GOT3 (cell line): ENCODE results near the gene ARHGEF26.

Experiments
- DNase-seq: peaks from one replicate; lab custom pipeline; 2025; ENCODE audit warnings: mixed read lengths; lab: John Stamatoyannopoulos, UW

The ARHGEF26 gene

GRCh38 chr3:154119951-154120350 is 1.2 kb upstream of the ARHGEF26 start:
- DNase-seq = no peak

DNA sequence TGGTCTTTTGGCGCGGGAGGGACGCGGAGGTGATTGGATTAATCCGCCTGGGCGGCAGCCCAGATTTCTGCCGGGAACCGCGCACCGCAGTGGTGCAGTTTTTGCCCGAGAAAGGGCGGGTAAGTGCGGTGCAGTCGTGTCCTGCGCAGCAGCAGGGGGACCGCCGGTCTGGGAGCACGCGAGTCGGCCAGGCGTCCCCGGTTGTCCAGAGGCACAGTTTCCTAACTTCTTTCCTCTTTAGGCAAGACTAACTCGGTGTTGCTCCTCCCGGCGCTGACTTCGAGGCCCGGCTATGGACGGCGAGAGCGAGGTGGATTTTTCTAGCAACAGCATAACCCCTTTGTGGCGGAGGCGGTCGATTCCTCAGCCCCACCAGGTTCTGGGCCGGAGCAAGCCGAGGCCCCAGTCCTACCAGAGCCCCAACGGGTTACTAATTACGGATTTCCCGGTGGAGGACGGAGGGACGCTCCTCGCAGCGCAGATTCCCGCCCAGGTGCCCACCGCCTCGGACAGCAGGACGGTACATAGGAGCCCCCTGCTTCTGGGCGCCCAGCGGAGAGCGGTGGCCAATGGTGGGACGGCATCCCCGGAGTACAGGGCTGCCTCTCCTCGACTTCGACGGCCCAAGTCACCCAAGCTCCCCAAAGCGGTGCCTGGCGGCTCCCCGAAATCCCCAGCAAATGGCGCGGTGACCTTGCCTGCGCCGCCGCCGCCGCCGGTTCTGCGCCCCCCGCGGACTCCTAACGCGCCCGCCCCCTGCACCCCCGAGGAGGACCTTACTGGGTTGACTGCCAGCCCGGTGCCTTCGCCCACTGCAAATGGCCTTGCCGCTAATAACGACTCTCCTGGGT is 736 bp downstream of the ARHGEF26 start:
- DNase-seq = no peak

DNA sequence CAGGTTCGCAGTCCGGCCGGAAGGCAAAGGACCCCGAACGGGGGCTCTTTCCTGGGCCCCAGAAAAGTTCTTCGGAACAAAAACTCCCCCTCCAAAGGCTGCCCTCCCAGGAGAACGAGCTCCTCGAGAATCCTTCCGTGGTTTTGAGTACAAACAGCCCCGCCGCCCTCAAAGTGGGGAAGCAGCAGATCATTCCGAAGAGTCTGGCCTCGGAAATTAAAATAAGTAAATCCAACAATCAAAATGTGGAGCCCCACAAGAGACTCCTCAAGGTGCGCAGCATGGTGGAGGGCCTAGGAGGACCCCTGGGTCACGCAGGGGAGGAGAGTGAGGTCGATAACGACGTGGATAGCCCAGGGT is 1.3 kb downstream of the ARHGEF26 start:
- no peak for DNase-seq

- no peak for DNase-seq
Measured at GRCh38 chr3:154122912-154123559, 1.8 kb downstream of the ARHGEF26 start.

DNA sequence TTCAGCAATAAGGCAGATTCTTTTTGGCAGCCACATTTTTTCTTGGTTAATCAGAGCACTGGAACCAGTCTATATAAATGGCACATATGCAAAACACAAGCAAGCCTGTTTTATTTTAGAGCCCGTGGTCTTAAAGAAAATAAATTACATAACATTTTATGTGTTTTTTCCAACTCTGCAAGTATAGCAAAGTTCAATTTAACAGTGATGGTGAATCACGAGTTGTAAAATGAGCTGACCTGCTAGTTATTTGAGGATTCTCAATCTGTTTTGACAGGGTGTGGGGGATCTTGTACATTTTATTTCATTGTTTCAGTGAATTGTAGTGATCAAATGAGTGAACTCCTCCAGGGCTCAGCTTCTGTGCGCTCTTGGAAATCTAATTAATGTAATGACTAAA is 2.7 kb downstream of the ARHGEF26 start:
- DNase-seq = no peak

- DNase-seq = no peak
Measured at GRCh38 chr3:154125378-154126030, 4.3 kb downstream of the ARHGEF26 start.

DNA sequence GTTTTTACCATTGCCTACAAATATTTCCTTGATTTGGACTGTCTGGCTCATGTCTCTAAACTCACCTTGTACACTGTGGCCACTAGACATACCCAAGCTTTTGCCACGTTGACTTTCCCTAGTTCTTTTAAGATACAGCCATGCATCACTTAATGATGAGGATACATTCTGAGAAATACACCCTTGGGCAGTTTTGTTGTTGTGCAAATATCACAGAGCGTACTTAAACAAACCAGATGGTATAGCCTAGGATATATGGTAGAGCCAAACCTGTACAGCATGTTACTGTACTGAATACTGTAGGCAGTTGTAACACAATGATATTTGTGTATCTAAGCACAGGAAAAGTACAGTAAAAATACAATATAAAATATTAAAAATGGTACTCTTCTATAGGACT is 5.5 kb downstream of the ARHGEF26 start:
- no peak for DNase-seq

DNA sequence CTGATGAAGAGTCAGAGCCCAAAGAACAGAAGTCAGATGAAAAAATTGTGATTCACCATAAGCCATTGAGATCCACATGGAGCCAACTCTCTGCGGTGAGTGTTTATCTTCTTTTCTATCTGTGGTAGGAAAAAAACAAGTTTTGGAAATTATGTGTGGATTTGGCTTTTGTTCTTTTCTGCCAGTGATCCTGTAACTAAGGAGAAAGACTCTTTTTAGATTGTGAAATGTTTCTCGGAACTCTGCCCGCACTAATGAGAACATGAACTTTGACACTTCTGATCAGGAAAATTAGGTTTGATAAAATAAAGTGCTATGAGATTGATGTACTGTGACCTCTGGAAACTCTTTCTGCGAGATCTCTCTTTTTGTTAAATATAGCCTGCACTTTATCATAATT is 8.4 kb downstream of the ARHGEF26 start:
- no peak for DNase-seq

DNA sequence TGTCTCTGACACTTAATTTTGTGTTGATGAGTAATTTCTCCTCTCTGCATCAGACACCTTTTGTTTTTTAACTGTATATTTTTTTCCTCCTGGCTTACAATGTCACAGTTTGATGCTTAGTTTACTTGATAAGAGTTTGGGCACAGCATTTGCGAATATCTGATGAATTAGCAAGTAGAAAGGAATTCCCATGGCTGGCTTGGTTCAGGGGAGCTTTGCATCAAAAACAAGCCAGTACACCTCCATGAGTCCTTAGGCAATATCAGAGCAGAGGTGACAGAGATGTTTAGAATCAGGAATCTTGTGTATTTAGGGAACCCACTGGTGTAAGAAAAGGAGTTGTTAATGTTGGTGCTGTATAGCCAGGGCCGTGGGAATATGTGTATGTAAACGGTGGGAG is 9.3 kb downstream of the ARHGEF26 start:
- no peak for DNase-seq

DNA sequence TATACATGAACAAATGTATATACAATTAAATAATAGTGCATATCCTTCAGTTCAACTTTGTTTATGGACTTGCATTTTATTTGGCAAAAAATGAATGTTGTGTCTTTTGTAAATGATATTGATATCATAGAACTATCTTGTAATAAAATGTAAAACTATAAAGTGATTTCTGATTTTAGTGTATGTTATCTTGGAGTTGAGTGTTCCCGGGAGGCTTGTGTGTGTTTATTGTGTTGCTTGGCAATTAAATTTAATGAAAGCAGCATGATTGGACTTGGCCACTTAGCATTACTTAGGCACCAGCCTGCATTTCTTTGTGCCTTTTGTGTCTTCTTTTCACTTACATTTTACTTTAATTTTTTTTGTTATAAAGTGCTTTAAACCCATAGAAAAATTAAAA is 10.6 kb downstream of the ARHGEF26 start:
- no peak for DNase-seq

GRCh38 chr3:154132777-154133375 is 11.7 kb downstream of the ARHGEF26 start:
- no peak for DNase-seq

DNA sequence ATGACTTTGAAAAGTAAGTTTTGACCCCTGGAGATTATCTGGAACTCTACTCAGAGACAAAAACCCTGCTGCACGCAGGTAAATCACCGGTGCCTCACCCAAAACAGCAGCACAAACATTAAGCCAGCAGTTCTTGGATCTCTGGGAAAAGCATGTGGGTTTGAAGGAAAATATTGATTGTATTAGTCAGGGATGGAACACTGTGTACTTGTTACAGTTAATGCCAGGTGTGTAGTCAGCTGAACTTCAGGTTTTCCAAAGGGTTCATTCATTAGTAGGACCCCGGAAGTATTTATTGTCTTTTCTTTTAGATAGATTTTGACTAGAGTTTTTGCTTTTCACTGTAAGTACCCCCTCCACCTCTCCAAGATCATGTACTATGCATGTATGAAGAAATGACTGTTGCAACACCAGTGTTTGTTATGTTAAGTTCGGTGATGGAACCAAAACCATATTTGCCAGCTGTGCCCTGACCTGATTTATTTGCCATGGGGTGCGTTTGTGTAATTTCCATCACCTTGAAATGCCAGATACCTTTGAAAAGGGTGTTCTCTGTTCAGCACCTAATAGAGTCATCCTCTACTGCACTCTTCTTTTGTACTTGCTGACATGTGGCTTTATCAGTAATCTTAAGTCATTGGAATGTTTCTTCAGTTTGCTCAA is 14.5 kb downstream of the ARHGEF26 start:
- no peak for DNase-seq

DNA sequence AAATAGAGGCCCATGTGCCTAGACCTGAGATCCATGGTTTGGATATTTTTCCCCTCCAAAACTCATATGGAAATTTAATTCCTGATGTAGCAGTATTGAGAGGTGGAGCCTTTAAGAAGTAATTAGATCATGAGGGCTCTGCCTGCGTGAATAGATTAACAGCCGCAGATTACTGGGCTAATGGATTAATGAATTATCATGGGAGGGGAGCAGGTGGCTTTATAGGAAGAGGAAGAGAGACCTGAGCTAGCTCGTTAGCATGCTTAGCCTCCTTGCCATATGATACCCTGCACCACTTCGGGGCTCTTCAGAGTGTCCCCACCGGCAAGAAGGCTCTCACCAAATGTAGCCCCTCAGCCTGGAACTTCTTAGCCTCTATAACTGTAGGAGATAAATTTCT is 15.8 kb downstream of the ARHGEF26 start:
- DNase-seq = no peak

- DNase-seq = no peak
Measured at GRCh38 chr3:154139996-154140436, 18.8 kb downstream of the ARHGEF26 start.

DNA sequence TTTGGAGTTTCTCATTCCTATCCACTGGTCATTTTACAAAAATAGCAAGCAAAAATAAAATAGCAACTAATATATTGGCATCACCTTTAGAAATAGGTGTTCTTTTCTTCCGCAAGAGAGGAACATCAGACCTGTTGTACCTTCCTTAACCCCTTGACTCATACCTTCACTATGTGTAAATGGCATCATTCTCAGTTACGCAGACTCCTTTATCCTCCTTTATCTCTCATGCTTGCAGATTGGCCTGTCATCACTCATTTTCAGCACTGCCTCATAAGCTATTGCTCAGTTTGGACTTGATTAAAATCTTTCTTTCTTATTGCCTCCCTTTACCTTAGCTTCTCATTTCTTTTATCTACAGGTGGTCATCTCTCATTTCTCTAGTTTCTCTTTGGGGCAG is 21.4 kb downstream of the ARHGEF26 start:
- no peak for DNase-seq

DNA sequence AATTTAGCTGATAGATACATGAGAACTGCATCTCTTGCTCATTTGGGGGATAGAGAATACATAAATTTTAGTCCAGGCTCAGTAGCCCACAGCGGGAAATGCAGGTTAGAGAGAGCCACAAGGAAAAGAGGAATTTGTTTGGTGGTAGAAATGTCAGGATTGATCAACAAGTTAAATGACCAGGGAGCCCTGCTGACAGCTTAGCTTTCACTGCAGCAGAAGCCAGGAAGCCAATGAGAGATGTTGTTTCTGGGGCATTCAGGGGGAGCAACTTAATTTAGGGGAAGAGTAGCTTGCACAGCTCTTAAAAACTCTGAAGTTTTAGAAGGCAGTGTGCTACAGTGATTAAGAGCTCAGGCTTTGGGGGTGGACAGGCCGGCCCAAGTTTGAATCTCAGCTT is 22.7 kb downstream of the ARHGEF26 start:
- no peak for DNase-seq

GRCh38 chr3:154144825-154145465 is 23.8 kb downstream of the ARHGEF26 start:
- no peak for DNase-seq

DNA sequence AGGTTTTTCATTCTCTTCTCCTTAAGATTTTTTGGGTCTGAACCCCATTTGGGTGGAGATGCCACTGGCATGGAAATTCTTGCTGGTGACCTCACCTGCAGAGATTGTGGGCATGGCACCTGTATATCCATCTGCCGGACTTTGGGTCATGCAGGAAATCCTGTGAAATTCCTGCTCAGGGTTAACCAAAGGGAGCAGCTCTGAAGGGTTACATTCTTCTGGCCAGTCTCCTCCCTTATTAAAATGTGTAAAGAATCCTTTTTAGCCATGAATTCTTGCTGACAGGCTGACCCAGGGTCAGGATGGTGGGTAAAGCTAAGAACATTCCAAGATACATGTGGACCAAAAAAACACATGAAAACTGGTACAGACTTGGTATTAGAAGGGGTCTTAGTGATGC is 27.4 kb downstream of the ARHGEF26 start:
- no peak for DNase-seq

DNA sequence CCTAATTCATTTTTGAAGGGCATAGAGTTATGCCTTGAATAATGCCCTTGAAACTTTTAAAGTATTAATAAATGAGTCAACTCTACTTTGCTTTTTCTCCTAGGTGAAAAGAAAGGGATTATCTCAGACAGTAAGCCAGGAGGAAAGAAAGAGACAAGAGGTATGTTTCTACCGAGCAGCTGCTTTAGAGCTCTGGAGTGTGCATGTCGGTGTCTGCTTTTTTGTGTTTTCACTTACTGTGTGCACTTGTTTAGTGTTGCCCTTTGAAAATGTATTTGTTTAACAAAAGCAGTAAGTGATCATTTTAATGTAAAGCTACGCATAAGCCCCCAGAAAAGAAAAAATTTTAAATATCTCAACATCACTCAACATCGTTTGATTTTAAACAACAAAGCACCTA is 28.1 kb downstream of the ARHGEF26 start:
- DNase-seq = no peak

DNA sequence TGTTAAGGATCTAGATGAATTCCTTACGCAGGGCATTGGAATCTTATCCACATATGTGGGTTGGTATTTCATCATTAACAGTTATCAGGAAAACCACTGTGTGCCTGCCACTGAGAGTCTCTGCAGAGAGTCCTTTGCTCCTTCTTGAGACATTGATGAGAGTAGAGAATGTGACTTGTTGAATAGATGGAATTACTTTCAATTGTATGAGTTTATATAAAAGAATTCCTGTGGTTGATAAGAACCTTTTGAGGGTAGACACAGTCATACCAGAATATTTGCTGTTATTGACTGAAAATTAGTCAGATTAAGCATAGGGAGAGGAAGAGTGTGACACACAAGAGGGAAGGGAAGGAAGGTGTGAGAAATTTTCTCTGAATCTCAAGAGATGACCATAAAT is 30.8 kb downstream of the ARHGEF26 start:
- no peak for DNase-seq

DNA sequence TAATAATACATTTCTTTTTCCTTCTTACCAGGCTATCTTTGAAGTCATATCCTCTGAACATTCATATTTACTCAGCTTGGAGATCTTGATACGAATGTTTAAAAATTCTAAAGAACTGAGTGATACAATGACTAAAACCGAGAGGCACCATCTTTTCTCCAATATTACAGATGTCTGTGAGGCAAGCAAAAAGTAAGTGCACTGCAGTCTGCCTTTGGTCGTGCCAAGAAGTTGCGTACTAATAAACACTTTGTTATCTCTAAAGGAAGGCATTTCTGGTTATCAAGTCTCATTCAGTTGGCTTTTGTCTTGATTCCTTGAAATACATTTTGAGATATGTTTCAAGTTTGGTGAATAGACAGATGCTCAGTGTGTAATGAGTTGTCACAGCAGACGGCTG is 31.6 kb downstream of the ARHGEF26 start:
- no peak for DNase-seq

- DNase-seq = no peak
Measured at GRCh38 chr3:154156530-154156929, 35.3 kb downstream of the ARHGEF26 start.
